ENCODE measurements around the gene ZFAND3.

DNA sequence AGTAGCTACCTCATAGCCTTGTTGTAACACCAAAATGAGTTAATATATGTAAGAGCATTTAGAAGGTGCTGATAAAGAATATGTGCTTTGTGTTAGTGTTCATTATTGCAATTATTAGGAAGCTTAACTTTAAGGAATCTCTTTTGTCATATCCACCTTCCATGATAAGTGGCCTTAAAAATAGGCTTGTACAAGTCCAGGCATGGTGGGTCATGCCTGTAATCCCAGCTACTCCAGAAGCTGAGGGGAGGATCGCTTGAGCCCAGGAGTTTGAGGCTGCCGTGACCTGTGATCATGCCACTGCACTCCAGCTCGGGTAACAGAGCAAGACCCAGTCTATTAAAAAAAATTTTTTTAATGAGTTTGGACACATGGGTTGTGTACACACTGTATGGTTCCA, 285.5 kb downstream of the ZFAND3 start:
- TF ChIP-seq CTCF (IDR thresholded peaks at IDR 0.05) (no peak), ZFX (IDR thresholded peaks at IDR 0.05; ENCODE audit: borderline replicate concordance) (no peak)
